Type B pancreatic cell (in vitro differentiated cells): Measurements from ENCODE around the gene RDH16. TPM values are rescaled to one million over a fixed set of nuclear protein-coding genes. Genes with fewer than 3 reads are reported as not detected.
"Not testable (repeated sequence)": the region's sequence is repeated elsewhere in the genome, so short reads cannot be mapped to it uniquely, and the experiment has no call there.

Experiments
- DNase-seq: peaks from one replicate; pipeline ENCODE4 v3.0.0; 2021; ENCODE audit warnings: mixed read lengths; ENCODE audit not compliant: unreplicated experiment; ENCODE audit errors: extremely low spot score
- H3K27ac Mint-ChIP-seq: 2 replicates; pipeline ENCODE4 v1.8.0; 2021; ENCODE audit warnings: mild to moderate bottlenecking, mixed read lengths
- H3K27me3 Mint-ChIP-seq: 2 replicates; pipeline ENCODE4 v1.8.0; 2021; ENCODE audit warnings: mixed read lengths
- H3K36me3 Mint-ChIP-seq: 2 replicates; pipeline ENCODE4 v1.8.0; 2021; ENCODE audit warnings: mixed read lengths
- H3K4me1 Mint-ChIP-seq: one replicate; pipeline ENCODE4 v1.8.0; 2021; ENCODE audit warnings: mixed read lengths; ENCODE audit not compliant: unreplicated experiment
- H3K4me3 Mint-ChIP-seq: 2 replicates; pipeline ENCODE4 v1.8.0; 2021; ENCODE audit warnings: mild to moderate bottlenecking, mixed read lengths
- H3K9me3 Mint-ChIP-seq: 2 replicates; pipeline ENCODE4 v1.8.0; 2021; ENCODE audit warnings: mixed read lengths
- total RNA-seq: library from RNA; stranded (reverse); gene quantifications from 2 replicates; pipeline ENCODE4 v1.2.1, GENCODE V29; 2021; ENCODE audit warnings: low replicate concordance
- TF ChIP-seq, protein P1 (sequence below): fragments of 200-600 bp; sonication (generic); conservative IDR thresholded peaks from 2 replicates; pipeline ENCODE4 v1.5.0; 2021; ENCODE audit warnings: antibody characterized with exemption, mild to moderate bottlenecking

The RDH16 gene
- total RNA-seq, 1 donor from 2014 or later: 0.68 TPM

DNA sequence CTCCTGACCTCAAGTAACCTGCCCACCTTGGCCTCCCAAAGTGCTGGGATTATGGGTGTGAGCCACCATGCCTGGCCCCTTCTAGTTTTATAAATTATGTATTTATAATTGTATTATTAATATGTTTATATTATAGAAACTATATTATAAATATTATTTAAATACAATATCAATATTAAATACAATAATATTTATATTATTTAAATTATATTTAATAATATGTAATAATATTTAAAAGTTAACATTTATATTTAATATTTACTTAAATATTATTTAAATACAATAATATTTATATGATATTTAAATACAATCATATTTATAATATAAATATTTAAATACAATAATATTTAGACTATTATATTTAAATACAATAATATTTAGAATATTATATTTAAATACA, 43.2 kb downstream of the RDH16 start:
- no peaks in the 10 kb centered on the region for H3K4me1 Mint-ChIP-seq
- peaks cover 6% of the 10 kb centered on the region for H3K27me3 Mint-ChIP-seq
- no peak overlapping the region for H3K27ac Mint-ChIP-seq
- TF ChIP-seq, protein P1, sequence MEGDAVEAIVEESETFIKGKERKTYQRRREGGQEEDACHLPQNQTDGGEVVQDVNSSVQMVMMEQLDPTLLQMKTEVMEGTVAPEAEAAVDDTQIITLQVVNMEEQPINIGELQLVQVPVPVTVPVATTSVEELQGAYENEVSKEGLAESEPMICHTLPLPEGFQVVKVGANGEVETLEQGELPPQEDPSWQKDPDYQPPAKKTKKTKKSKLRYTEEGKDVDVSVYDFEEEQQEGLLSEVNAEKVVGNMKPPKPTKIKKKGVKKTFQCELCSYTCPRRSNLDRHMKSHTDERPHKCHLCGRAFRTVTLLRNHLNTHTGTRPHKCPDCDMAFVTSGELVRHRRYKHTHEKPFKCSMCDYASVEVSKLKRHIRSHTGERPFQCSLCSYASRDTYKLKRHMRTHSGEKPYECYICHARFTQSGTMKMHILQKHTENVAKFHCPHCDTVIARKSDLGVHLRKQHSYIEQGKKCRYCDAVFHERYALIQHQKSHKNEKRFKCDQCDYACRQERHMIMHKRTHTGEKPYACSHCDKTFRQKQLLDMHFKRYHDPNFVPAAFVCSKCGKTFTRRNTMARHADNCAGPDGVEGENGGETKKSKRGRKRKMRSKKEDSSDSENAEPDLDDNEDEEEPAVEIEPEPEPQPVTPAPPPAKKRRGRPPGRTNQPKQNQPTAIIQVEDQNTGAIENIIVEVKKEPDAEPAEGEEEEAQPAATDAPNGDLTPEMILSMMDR: no peak
- H3K4me3 Mint-ChIP-seq: no peak overlapping the region
- H3K36me3 Mint-ChIP-seq: no peaks in the 10 kb centered on the region
- DNase-seq: no peak
- no peaks in the 10 kb centered on the region for H3K9me3 Mint-ChIP-seq

DNA sequence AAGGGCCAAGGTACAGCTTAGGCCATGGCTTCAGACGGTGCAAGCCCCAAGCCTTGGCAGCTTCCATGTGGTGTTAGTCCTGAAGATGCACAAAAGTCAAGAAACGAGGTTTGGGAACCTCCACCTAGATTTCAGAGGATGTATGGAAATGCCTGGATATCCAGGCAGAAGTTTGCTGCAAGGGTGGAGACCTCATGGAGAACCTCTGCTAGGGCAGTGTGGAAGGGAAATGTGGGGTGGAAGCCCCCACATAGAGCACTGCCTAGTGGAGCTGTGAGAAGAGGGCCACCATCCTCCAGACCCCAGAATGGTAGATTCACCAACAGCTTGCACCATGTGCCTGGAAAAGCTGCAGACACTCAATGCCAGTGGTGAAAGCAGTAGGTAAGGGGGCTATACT, 48.0 kb downstream of the RDH16 start:
- H3K27ac Mint-ChIP-seq, H3K36me3 Mint-ChIP-seq, H3K4me1 Mint-ChIP-seq, H3K9me3 Mint-ChIP-seq, DNase-seq, H3K4me3 Mint-ChIP-seq: not testable (repeated sequence)
- peaks cover 13% of the 10 kb centered on the region for H3K27me3 Mint-ChIP-seq

DNA sequence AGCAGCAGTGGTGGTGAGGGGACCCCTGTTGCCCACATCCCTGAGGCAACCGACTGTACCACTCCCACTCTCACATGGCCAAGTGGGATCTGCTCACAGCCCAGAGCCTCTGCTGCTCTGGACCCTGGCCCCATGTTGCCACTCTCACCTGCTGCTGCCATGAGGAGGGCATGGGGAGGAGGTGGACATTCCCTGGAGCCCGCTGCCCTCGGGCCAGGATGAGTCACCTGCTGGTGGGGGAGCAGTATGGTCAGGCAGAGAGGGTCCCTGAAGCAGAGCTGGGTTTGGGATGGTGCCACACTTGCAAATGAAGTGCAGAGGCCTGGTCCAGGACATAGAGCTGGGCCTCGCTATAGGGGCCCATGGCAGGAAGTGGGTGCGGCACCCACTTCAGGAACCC, 49.3 kb downstream of the RDH16 start:
- Mint-ChIP-seq H3K27me3 (peaks cover 13% of the 10 kb centered on the region), H3K36me3 (no peaks in the 10 kb centered on the region), H3K4me3 (no peak overlapping the region), H3K27ac (no peak overlapping the region), H3K9me3 (no peaks in the 10 kb centered on the region), H3K4me1 (no peaks in the 10 kb centered on the region)
- TF ChIP-seq, protein P1: no peak
- no peak for DNase-seq

DNA sequence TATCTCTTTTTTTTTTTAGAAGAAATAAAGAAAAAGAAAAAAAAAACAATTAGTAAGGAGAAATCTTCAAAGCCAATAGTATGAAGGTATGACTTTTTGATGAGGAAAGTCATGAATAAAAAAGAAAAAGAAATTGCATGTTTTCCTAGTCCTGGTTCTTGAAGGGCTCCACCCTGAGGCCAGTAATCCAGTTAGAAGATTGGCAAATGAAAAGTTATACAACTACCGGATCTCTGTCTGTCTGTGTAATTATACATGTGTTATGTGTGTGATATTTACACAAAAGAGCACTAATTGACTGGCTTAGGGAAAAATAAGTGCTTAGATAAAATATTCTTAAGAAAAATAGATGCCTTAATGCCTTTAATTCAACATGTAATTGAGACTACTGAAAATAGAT, 51.6 kb downstream of the RDH16 start:
- DNase-seq: no peak
- Mint-ChIP-seq H3K36me3 (no peaks in the 10 kb centered on the region), H3K27ac (no peak overlapping the region), H3K4me1 (no peaks in the 10 kb centered on the region), H3K9me3 (peaks cover 5% of the 10 kb centered on the region), H3K27me3 (peaks cover 9% of the 10 kb centered on the region), H3K4me3 (no peak overlapping the region)
- TF ChIP-seq, protein P1: no peak

DNA sequence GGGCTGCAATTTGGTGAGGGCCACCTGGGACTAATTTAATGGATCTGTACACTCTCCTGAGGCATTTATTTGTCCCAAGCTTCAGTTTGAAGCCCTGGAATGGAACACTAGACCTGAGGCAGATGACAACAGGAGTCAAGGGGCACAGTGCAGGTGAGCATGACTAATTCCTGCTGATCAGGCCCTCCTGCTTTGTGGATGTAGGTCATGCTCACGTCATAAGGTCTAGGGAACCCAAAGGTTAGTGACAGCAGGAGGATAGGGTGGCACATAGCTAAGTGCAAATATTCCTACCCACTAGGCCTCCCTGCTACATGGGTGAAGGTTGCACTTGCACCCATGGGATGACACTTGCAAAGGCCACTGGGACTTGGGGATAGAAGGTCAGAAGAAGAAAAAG, 54.0 kb downstream of the RDH16 start:
- Mint-ChIP-seq H3K36me3 (no peaks in the 10 kb centered on the region), H3K4me1 (no peaks in the 10 kb centered on the region), H3K4me3 (no peak overlapping the region), H3K27ac (no peak overlapping the region), H3K9me3 (peaks cover 5% of the 10 kb centered on the region), H3K27me3 (peaks cover 9% of the 10 kb centered on the region)
- TF ChIP-seq, protein P1: no peak
- DNase-seq: no peak

Other genes with a start within 250 kb of the RDH16 start
- gene NACA, start 232.3 kb downstream of the RDH16 start, total RNA-seq: 988 and 997 TPM in 2 replicates
- gene PRIM1, start 205.3 kb downstream of the RDH16 start, total RNA-seq: 13.1 and 27.0 TPM in 2 replicates
- 0.79 and 1.9 TPM in 2 replicates for gene HSD17B6, start 194.3 kb downstream of the RDH16 start, total RNA-seq
- 0.22 and 0.26 TPM in 2 replicates for gene SDR9C7, start 23.2 kb downstream of the RDH16 start, total RNA-seq
- gene ZBTB39, start 48.9 kb upstream of the RDH16 start, total RNA-seq: 13.2 and 18.1 TPM in 2 replicates
- gene TAC3, start 58.9 kb upstream of the RDH16 start, total RNA-seq: 2.9 and 3.1 TPM in 2 replicates
- gene MYO1A, start 92.5 kb upstream of the RDH16 start, total RNA-seq: 4.3 and 19.4 TPM in 2 replicates
- 17.4 and 32.0 TPM in 2 replicates for gene NEMP1, start 121.2 kb upstream of the RDH16 start, total RNA-seq
- gene NAB2, start 131.5 kb upstream of the RDH16 start, total RNA-seq: 48.3 and 49.7 TPM in 2 replicates
- 83.4 and 167 TPM in 2 replicates for gene STAT6, start 153.8 kb upstream of the RDH16 start, total RNA-seq
- 96.4 and 138 TPM in 2 replicates for gene LRP1, start 170.9 kb upstream of the RDH16 start, total RNA-seq
- not detected in 2 replicates for gene LRP1-AS, start 190.0 kb upstream of the RDH16 start, total RNA-seq